Measurements from ENCODE around the gene SULF2. TPM values are rescaled to one million over a fixed set of nuclear protein-coding genes. Genes with fewer than 3 reads are reported as not detected.

SULF2 gene
- total RNA-seq, 1 donor from 2014 or later, result 52.8 TPM

- no peak overlapping the region for H3K4me3 ChIP-seq
- intact Hi-C loops (cut with DNase I), result no loop called here
- no peak overlapping the region for H3K27ac ChIP-seq
- no peak for TF ChIP-seq CTCF (IDR thresholded peaks at IDR 0.05)
- H3K27me3 ChIP-seq, result no peaks in the 10 kb centered on the region
- no peaks in the 10 kb centered on the region for H3K4me1 ChIP-seq
- DNase-seq (peak; percentile 49), ATAC-seq (no peak)
- H3K36me3 ChIP-seq, result no peaks in the 10 kb centered on the region
- no peaks in the 10 kb centered on the region for H3K9me3 ChIP-seq
Measured at GRCh38 chr20:47675190-47676142, 109.8 kb downstream of the SULF2 start.

- no peaks in the 10 kb centered on the region for H3K4me1 ChIP-seq
- no peaks in the 10 kb centered on the region for H3K36me3 ChIP-seq
- H3K27me3 ChIP-seq, result no peaks in the 10 kb centered on the region
- no peaks in the 10 kb centered on the region for H3K9me3 ChIP-seq
- TF ChIP-seq CTCF (IDR thresholded peaks at IDR 0.05), result no peak
- intact Hi-C loops (cut with DNase I), result no loop called here
- DNase-seq (no peak), ATAC-seq (no peak)
- no peak overlapping the region for H3K4me3 ChIP-seq
- H3K27ac ChIP-seq, result no peak overlapping the region
Measured at GRCh38 chr20:47674686-47675085, 110.6 kb downstream of the SULF2 start.

- intact Hi-C loops (cut with DNase I), result no loop called here
- DNase-seq, result peak; percentile 52
- H3K27ac ChIP-seq, result no peak overlapping the region
- no peaks in the 10 kb centered on the region for H3K4me1 ChIP-seq
- no peak for ATAC-seq
- H3K27me3 ChIP-seq, result no peaks in the 10 kb centered on the region
- H3K36me3 ChIP-seq, result no peaks in the 10 kb centered on the region
- no peak overlapping the region for H3K4me3 ChIP-seq
- no peak for TF ChIP-seq CTCF (IDR thresholded peaks at IDR 0.05)
- no peaks in the 10 kb centered on the region for H3K9me3 ChIP-seq
Measured at GRCh38 chr20:47674145-47674544, 111.1 kb downstream of the SULF2 start.

GRCh38 chr20:47673671-47673955 lies 111.7 kb downstream of the SULF2 start:
- no peak for TF ChIP-seq CTCF (IDR thresholded peaks at IDR 0.05)
- Histone ChIP-seq H3K27me3 (no peaks in the 10 kb centered on the region), H3K27ac (no peak overlapping the region), H3K4me3 (no peak overlapping the region), H3K4me1 (no peaks in the 10 kb centered on the region), H3K36me3 (no peaks in the 10 kb centered on the region), H3K9me3 (no peaks in the 10 kb centered on the region)
- DNase-seq (peak; percentile 37), ATAC-seq (no peak)
- intact Hi-C loops (cut with DNase I), result no loop called here

- intact Hi-C loops (cut with DNase I), result no loop called here
- DNase-seq, result peak; percentile 41
- no peak for ATAC-seq
- Histone ChIP-seq H3K27ac (no peak overlapping the region), H3K4me3 (no peak overlapping the region), H3K36me3 (no peaks in the 10 kb centered on the region), H3K9me3 (no peaks in the 10 kb centered on the region), H3K4me1 (no peaks in the 10 kb centered on the region), H3K27me3 (no peaks in the 10 kb centered on the region)
- no peak for TF ChIP-seq CTCF (IDR thresholded peaks at IDR 0.05)
Measured at GRCh38 chr20:47672886-47673670, 112.2 kb downstream of the SULF2 start.
